T-helper 2 cell treated with Interferon-gamma antibody and Interleukin-4, amounts not matched to agents 5 μg/mL and 100 μg/mL, for 36 hours (primary cell): ENCODE results near the gene BATF3.
"Not testable (repeated sequence)": the region's sequence is repeated elsewhere in the genome, so short reads cannot be mapped to it uniquely, and the experiment has no call there.

Source experiments
- DNase-seq: peaks from one replicate; pipeline ENCODE4 v3.0.0; 2021; ENCODE audit warnings: low spot score
- H3K27ac Mint-ChIP-seq: one replicate; pipeline ENCODE4 v1.8.0; 2021; ENCODE audit warnings: mild to moderate bottlenecking, mixed read lengths
- H3K27me3 Mint-ChIP-seq: one replicate; pipeline ENCODE4 v1.8.0; 2021; ENCODE audit warnings: low read depth, mixed read lengths
- H3K36me3 Mint-ChIP-seq: one replicate; pipeline ENCODE4 v1.8.0; 2021; ENCODE audit warnings: low read depth, mixed read lengths
- H3K4me1 Mint-ChIP-seq: one replicate; pipeline ENCODE4 v1.8.0; 2021; ENCODE audit warnings: low read depth, mixed read lengths
- H3K4me3 Mint-ChIP-seq: one replicate; pipeline ENCODE4 v1.8.0; 2022; ENCODE audit warnings: mild to moderate bottlenecking, moderate library complexity, mixed read lengths
- H3K9me3 Mint-ChIP-seq: one replicate; pipeline ENCODE4 v1.8.0; 2021; ENCODE audit warnings: mixed read lengths

The BATF3 gene

DNA sequence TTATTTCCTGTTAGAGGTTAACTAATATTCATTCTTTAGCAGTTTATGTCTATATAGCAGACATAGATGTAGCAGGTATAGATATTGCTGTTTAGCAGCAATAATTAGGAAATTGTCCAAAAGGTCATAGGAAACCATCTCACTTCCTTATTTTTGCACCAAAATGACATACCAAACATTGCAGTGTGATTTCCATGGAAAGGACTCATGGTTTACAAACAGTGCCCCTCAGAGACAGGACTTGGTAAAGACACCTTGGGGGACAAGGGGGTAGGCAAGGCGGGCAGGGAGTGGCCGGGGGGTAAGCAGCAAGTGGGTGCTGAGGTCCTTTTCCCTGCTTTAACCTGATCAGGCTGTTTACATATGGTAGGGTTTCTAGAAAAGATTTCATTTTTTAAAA lies 30.5 kb downstream of the BATF3 start:
- peaks cover 37% of the 10 kb centered on the region for H3K4me1 Mint-ChIP-seq
- H3K27ac Mint-ChIP-seq: no peak overlapping the region
- H3K36me3 Mint-ChIP-seq: no peaks in the 10 kb centered on the region
- H3K4me3 Mint-ChIP-seq: no peak overlapping the region
- DNase-seq: peak; percentile 3
- H3K27me3 Mint-ChIP-seq: no peaks in the 10 kb centered on the region
- H3K9me3 Mint-ChIP-seq: no peaks in the 10 kb centered on the region

DNA sequence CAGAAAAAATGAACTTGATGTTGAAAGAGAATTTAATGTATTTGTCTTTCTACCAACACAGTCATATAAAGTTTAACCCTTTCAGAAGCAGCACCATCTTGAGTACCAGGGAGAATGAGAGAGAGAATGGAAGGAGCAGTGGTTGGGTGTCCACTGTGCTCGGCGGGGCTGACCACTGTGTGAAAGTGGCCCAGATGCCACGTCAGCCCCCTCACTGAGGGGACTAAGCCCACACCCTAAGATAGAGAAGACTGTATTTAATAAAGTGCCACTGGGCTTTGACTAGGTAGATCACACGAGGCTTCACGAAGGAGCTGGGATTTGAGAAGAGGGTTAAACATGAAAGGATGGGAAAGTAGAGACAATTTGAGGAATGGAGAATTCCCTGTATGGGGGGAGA lies 31.2 kb downstream of the BATF3 start:
- H3K9me3 Mint-ChIP-seq: no peaks in the 10 kb centered on the region
- no peak overlapping the region for H3K4me3 Mint-ChIP-seq
- peaks cover 37% of the 10 kb centered on the region for H3K4me1 Mint-ChIP-seq
- H3K36me3 Mint-ChIP-seq: no peaks in the 10 kb centered on the region
- no peak for DNase-seq
- H3K27me3 Mint-ChIP-seq: no peaks in the 10 kb centered on the region
- H3K27ac Mint-ChIP-seq: no peak overlapping the region

DNA sequence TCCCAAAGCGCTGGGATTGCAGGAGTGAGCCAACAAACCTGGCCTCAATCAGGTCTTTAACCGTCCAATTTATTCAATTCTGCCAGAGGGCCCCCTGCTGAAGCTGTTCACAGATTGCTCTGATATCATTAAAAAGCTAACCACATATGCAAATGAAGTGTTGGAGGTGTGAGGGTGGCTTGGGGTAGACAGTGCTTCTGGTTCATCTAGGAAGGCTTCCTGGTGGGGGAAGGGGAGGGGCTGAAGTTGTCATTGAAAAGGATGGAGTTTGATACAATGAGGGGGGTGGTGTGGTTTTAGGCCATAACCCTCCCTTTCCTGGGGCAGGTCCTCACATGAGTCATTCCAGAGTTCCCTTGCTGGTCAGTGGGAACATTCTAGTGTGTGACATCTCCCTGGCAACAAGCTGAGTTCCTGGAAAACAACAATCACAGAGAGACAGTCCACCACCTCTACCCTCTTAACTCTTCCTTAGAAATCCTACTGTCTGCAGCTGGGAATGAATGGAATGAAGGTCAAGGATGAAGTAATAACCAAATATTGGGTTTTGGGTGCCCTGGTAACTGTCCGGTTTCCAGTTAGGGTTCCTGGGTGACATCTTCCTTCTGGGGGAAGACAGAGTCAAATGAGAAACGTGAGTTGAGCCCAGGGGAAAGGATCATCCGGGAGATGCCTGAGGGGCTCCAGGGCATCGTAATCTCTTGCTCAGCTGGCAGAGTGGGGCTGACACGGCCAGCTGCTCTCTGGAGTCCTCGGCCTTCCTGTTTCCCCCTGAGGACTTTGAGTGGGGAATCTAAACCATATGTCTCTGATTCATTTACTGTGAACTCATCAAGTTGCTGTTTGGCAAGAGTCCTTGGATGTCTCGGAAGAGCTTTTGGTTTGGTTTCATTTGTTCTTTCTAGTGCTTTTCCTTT lies 32.2 kb downstream of the BATF3 start:
- Mint-ChIP-seq H3K27me3 (peaks cover 3% of the 10 kb centered on the region), H3K9me3 (no peaks in the 10 kb centered on the region), H3K27ac (no peak overlapping the region), H3K4me3 (no peak overlapping the region), H3K36me3 (no peaks in the 10 kb centered on the region), H3K4me1 (peaks cover 37% of the 10 kb centered on the region)
- no peak for DNase-seq

DNA sequence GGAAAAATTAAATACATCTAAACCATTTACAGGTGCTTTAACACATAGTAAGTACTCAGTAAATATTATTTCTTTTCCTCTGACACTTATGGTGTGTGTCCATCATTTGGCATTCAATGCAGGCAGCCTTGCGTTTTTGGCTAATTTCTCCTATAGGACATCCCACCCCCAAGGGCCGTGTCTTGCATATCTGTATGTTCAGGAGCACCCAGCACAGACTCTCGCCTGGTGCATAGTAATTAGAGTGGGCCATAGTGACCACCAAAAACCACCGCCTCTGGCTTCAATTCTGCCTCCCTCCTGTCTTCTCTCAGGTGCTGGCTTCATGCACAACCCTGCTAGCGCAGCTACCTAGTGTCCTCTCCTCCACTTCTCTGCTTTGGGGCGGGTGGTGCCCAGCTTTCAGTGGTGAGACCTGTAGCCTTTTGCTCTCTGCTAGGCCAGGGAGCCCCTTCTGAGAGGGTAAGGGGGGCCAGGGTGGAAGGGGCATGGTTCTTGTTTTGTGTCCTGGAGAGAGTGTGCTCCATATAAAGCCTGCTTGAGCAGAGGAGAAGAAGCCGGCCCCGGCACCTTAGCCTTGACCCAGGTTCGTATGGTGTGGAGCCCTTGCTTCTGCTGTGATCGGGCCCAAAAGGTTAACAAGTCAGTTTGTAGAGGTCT lies 33.4 kb downstream of the BATF3 start:
- Mint-ChIP-seq H3K27me3 (peaks cover 12% of the 10 kb centered on the region), H3K4me1 (peaks cover 32% of the 10 kb centered on the region), H3K27ac (no peak overlapping the region), H3K36me3 (no peaks in the 10 kb centered on the region), H3K4me3 (peak overlapping the region; percentile 84), H3K9me3 (no peaks in the 10 kb centered on the region)
- no peak for DNase-seq

DNA sequence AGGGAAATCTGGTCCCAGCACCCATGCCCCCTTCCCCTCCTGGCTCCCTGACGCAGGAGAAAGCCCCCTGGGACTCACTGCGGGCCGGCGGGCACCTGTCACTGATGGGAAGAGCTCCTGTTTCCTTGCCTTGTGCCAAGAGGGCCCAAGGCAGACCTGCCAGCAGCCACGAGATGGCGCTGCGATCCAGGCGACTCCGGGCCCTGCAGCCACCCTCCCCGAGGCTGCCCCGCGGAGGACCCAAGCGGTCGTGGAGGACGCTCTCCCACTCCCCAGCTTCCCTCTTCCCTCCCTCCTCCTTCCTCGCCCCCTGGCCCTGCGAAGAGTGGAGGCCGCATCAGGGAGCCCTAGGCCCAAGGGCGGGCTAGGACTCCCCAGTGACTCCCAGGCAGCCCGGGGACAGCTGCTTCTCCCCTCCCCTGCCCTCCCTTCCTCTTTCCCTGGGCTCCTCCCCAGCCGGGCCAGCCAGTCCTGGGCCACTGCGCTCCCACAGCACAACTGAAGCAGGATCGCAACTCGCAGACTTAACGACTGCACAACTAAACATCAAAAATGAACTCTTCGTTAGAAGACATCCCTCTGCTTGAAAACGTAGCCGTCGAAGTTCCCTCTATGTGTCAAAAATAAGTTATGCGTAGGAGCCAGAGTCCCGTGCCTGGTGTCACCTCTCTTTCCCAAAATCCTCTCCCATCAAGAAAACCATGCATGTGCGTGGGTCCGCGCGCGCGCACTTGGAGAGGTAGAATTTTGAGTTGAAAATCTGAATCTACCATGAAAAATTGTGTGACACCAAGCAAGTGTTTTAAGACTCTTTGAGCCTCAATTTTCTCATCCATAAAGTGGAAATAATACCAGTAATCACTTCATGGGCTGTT lies 34.2 kb downstream of the BATF3 start:
- no peaks in the 10 kb centered on the region for H3K9me3 Mint-ChIP-seq
- H3K4me3 Mint-ChIP-seq: peak overlapping the region; percentile 84
- H3K27ac Mint-ChIP-seq: peak overlapping the region; percentile 79
- peak; percentile 75 for DNase-seq
- peaks cover 26% of the 10 kb centered on the region for H3K4me1 Mint-ChIP-seq
- no peaks in the 10 kb centered on the region for H3K36me3 Mint-ChIP-seq
- H3K27me3 Mint-ChIP-seq: peaks cover 18% of the 10 kb centered on the region

DNA sequence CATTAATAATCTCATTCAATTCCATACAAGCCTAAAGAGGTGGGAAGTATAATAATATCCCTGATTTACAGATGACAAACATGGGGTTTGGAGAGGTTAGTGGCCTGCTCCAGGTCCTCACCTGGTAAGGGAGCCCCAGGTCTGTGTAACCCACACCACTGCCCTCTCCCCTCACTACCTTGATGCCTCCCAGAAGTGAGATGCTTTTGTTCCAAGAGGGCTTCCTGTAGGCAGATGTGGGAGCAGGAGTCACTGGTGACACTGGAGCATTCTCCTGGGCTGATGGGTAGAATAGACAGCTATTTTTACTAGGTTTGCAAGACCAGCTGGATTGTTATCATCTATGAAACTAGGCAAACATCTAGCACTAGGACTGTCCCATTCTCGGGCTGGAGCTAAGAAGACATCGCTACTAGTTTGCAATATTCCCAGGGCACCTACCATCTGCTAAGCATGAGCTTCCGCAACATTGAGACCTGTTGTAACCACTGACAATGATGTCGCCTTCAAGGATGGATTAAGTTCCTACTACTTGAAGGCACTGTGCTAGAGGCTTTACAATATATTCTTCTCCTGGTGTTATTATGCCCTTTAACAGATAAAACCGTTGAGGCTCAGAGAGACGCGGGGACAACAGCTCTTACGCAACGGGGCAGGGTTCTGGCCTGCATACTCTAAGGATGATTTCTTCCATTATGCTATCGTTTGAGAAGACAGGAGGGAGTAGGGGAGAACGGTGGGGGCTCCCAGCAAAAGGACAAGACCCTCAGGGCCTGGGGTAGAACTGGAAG lies 35.0 kb downstream of the BATF3 start:
- Mint-ChIP-seq H3K27me3 (peaks cover 24% of the 10 kb centered on the region), H3K4me3 (peak overlapping the region; percentile 52), H3K27ac (no peak overlapping the region), H3K9me3 (no peaks in the 10 kb centered on the region), H3K36me3 (no peaks in the 10 kb centered on the region), H3K4me1 (peaks cover 26% of the 10 kb centered on the region)
- DNase-seq: no peak

DNA sequence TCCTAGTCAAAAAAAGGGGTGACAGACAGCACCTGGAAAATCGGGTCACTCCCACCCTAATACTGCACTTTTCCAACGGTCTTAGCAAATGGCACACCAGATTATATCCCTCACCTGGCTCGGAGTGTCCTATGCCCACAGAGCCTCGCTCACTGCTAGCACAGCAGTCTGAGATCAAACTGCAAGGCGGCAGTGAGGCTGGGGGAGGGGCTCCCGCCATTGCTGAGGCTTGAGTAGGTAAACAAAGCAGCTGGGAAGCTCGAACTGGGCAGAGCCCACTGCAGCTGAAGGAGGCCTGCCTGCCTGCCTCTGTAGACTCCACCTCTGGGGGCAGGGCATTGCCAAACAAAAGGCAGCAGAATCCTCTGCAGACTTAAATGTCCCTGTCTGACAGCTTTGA lies 41.4 kb downstream of the BATF3 start:
- H3K27me3 Mint-ChIP-seq: peaks cover 39% of the 10 kb centered on the region
- not testable (repeated sequence) for H3K9me3 Mint-ChIP-seq, H3K4me1 Mint-ChIP-seq, DNase-seq, H3K27ac Mint-ChIP-seq, H3K4me3 Mint-ChIP-seq, H3K36me3 Mint-ChIP-seq

DNA sequence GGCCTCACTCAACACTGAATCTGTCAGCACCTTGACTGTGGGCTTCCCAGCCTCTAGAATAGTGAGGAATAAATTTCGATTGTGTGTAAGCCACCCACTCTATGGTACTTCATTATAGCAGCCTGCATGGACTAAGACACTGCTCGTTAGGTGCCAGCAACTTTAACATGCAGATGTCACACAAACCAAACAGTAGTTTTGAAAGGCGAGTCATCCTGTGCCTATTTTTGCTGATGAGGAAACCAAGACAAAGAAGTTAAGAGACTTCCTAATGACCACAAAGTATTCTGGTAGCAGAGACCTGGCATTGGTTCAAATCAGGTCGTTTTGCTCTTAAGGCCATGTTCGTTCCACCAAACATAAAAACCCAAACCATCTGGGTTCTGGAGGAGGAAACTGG lies 42.9 kb downstream of the BATF3 start:
- H3K27me3 Mint-ChIP-seq: peaks cover 29% of the 10 kb centered on the region
- DNase-seq: no peak
- no peak overlapping the region for H3K27ac Mint-ChIP-seq
- H3K4me1 Mint-ChIP-seq: peaks cover 2% of the 10 kb centered on the region
- H3K9me3 Mint-ChIP-seq: no peaks in the 10 kb centered on the region
- no peak overlapping the region for H3K4me3 Mint-ChIP-seq
- H3K36me3 Mint-ChIP-seq: no peaks in the 10 kb centered on the region

DNA sequence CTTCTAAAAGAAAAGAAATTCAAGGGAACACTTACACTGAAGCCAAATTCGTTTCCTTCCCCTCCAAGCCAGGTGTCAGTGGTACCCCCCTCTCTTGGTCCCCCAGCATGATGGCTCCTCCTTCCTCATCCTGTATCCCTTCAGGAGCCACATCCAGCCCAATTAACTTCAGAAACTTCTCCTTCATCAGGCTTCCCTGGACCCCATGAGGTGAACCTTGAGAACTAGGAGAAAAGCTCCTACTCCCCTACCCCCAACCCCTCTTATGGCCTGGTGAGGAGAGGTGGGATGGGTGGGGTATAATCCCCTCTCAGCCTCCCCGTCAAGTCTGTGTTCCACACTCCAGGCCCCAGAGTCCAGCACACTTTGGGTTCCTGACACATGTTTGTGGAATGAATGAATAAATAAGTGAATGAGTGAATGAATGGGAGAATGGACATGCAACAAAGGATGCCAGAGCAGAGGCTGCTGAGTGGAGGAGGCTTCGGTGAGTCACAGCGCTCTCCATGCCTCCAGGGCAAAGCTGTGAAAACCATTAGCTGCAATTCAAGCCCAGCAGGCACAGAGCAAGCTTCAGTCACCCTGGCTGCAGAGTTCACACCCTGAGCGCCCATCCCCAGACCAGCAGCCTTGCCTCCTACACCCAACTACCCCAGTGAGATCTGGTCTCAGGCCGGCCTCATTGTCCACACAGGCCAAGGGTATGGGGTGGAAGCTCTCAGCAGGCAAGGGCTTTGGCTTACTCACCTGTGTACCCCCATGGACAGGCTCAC lies 43.8 kb downstream of the BATF3 start:
- H3K4me1 Mint-ChIP-seq: peaks cover 2% of the 10 kb centered on the region
- H3K36me3 Mint-ChIP-seq: no peaks in the 10 kb centered on the region
- peaks cover 23% of the 10 kb centered on the region for H3K27me3 Mint-ChIP-seq

DNA sequence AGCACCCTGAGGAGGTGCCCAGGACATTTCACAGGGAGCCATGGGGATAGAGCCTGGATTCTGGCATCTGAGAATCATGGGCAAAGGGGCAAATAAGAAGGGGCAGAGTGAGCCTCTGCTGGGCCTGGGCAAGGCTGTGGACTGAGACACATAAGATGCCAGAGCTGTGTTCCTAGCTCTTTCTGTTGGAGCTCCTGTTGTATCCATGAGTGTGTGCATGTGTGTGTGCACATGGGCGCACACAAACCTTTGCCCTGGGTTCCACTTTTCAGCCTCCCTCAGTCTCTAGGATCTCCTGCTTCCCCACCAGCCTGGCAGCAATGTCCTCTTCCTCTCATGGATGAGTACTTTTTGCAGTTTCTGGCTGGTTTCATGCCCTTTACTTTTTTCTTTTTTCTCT lies 47.0 kb downstream of the BATF3 start:
- Mint-ChIP-seq H3K4me1 (peaks cover 2% of the 10 kb centered on the region), H3K36me3 (no peaks in the 10 kb centered on the region), H3K27ac (no peak overlapping the region), H3K27me3 (peaks cover 13% of the 10 kb centered on the region), H3K4me3 (no peak overlapping the region), H3K9me3 (no peaks in the 10 kb centered on the region)
- DNase-seq: no peak

More for the DNA sequence above, 43.8 kb downstream of the BATF3 start:
- no peak overlapping the region for H3K27ac Mint-ChIP-seq
- no peaks in the 10 kb centered on the region for H3K9me3 Mint-ChIP-seq
- DNase-seq: no peak
- H3K4me3 Mint-ChIP-seq: no peak overlapping the region

DNA sequence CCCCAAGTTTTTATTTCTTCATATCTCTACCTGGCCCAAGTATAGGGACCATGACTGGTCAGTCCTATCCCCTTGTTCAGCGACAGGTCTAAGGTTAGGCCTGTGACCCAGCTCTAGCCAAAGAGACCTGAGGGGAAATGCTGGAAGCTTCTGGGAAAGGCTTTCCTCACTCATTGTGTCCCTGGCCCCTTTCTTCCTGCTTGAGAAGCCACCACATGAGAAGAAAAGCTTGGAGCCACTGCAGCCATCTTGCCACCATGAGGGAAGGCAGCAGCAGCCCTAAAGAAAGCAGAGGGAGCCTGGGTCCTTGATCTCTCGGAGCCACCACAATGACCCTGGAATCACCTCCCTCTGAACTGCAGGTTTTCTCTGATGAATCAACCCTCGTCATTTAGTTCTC lies 47.7 kb downstream of the BATF3 start:
- H3K9me3 Mint-ChIP-seq: no peaks in the 10 kb centered on the region
- DNase-seq: no peak
- H3K4me1 Mint-ChIP-seq: no peaks in the 10 kb centered on the region
- no peak overlapping the region for H3K4me3 Mint-ChIP-seq
- no peaks in the 10 kb centered on the region for H3K36me3 Mint-ChIP-seq
- peaks cover 15% of the 10 kb centered on the region for H3K27me3 Mint-ChIP-seq
- H3K27ac Mint-ChIP-seq: no peak overlapping the region

DNA sequence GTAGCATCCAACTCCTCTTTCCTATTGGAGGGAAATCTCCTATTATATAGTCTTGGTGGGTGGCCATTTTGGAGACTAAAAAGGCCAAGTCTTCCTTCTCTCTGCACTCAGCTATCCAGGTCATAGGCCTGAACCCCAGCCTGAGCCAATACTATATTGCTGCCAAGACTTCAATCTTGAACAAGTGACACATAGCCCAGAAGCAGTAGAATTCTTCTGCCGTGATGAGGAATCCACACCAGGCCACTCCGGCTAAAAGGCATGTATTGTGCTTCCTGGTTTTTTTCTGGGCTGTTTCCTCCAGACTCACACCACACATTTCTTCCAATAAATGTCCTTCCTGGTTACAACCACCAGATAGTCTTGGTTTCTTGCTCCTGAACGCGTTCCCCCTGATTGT lies 48.1 kb downstream of the BATF3 start:
- Mint-ChIP-seq H3K4me1 (no peaks in the 10 kb centered on the region), H3K36me3 (no peaks in the 10 kb centered on the region), H3K9me3 (no peaks in the 10 kb centered on the region), H3K27me3 (peaks cover 15% of the 10 kb centered on the region), H3K27ac (no peak overlapping the region), H3K4me3 (no peak overlapping the region)
- no peak for DNase-seq

DNA sequence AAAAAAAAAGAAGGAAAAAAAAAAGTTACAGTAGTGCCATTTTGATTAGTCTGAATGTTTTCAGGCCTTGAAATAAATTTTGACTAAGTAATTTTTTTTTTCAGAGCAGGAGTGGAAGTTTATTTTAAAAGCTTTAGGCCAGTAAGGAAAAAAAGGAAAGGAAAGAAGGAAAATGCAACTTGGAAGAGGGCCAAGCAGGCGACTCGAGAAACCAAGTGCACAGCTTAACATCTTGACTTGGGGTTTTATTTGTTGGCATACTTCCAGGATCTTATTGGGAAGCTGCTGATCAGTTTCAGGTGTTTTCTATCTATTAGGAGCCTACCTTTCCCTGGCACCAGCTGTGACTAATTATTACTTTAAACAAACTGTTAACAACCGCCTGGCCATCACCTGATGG lies 49.4 kb downstream of the BATF3 start:
- DNase-seq: no peak
- Mint-ChIP-seq H3K4me3 (no peak overlapping the region), H3K27ac (no peak overlapping the region)

More for the DNA sequence above, 49.4 kb downstream of the BATF3 start:
- H3K36me3 Mint-ChIP-seq: no peaks in the 10 kb centered on the region
- peaks cover 15% of the 10 kb centered on the region for H3K27me3 Mint-ChIP-seq
- H3K9me3 Mint-ChIP-seq: no peaks in the 10 kb centered on the region
- peaks cover under 1% of the 10 kb centered on the region for H3K4me1 Mint-ChIP-seq
